ELR (cell line): ENCODE data around the gene DND1.
"Not testable (repeated sequence)": the region's sequence is repeated elsewhere in the genome, so short reads cannot be mapped to it uniquely, and the experiment has no call there.

ENCODE experiments used
- DNase-seq: peaks from one replicate; pipeline ENCODE4 v3.0.0-alpha.2; 2015; ENCODE audit warnings: low read depth

The DND1 gene

DNA sequence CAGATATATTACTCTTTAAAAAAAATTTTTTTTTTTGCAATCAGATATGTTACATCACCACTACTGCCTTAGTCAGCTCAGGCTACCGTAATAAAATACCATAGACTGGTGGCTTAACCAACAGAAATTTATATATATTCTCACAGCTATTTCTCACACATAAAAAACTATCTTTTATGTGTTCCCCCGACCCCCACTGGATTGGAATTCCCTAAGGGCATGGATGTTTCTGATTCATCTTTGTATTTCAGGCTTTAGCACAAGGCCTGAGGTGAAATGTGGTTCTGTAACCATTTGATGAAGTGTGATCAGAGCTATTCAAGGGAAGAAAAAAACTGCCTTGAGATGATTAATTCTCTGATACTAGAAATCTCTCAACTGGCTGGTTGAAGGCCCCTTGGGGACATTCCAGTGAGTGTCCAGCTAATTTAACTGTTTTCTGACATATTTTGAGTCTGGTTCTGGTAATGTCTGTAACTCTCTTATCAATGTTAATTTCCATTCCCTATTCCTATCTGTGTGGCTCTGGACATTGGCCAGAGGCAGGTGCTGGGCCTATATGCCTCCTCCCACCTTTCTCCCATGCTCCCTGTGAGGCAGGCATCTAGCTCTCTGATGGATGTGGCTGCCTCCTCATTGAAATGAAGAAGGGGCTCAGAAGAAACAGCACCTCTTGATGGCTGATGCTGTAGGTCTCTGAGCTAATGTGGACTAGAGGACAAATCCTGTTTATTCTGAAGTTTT, 42.9 kb downstream of the DND1 start:
- DNase-seq = peak; percentile 75

DNA sequence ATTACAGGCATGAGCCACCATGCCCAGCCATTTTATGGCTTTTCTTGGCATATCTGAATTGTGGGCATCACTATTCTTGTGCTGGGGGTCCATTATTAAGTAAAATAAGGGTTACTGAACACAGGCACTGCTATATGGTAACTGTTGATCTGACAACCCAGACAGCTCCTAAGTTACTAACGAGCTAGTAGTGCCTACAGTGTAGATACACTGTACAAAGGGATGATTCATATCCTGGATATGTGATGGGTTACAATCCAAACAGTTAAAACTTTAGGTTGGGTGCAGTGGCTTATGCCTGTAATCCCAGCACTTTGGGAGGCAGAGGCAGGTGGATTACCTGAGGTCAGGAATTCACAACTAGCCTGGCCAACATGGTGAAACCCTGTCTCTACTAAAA, 44.7 kb downstream of the DND1 start:
- peak; percentile 55 for DNase-seq

DNA sequence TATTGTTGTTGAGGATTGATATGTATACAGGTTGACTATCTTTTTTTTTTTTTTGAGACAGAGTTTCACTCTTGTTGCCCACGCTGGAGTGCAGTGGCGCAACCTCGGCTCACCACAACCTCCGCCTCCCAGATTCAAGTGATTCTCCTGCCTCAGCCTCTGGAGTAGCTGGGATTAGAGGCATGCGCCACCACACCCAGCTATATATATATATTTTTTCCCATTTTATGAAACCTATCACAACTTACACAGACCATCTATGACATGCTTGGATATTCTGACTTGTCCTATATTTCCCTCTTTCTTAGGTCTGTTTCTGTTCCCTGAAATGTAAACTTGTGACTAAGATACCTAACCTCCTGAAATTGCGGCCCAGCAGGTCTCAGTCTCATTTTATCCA, 45.4 kb downstream of the DND1 start:
- DNase-seq = peak; percentile 19

DNA sequence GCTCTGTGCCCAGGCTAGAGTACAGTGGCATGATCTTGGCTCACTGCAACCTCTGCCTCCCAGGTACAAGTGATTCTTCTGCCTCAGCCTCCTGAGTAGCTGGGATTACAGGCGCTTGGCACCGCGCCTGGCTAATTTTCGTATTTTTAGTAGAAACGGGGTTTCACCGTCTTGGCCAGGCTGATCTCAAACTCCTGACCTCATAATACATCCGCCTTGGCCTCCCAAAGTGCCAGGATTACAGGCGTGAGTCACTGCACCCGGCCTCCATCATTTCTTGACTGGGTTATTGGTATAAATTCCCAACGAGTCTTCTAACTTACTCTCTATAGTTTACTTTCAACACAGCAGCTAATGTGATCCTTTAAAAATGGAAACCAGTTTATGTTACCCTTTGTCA, 48.5 kb downstream of the DND1 start:
- not testable (repeated sequence) for DNase-seq

DNA sequence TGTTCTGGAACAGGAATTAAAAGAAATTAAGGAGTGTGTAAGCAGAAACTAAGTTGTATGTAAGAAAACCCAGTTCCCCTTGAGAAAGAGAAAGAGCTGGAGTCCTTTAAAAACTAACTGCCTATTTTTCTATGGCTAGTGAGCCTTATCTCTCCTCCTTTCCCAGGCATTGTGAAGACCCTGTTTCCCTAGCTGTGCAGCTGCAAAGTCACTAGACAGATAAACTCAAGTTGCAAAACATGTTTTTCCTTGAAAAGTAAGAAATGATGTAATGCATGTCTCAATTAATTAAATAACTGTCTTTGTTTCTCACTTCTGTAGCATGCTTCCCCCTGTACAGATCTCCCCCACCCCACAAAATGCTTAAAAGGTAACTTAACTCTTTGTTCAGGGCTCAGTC, 50.3 kb downstream of the DND1 start:
- not testable (repeated sequence) for DNase-seq

DNA sequence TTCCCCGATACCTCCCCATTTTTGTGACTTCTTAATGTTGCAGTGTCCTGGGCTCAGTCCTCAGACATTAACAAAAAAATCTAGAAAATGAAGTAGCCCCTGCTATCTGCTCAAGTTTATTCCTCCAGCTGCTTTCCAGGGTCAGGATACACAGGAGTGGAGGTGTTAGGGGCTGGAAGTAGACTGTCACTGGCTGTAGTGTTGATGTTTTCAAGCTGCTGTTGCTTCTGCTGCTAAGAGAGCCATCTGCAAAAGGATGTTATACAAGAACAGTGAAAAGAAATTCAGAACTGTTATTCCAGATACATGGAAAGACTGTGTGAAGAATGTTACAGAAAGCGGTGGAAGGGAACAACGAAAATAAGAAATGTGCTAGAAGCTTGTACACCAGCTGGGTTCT, 51.1 kb downstream of the DND1 start:
- no peak for DNase-seq
